HCT116 (cell line): Measurements from ENCODE around the gene FBXO17. TPM values are rescaled to one million over a fixed set of nuclear protein-coding genes. Genes with fewer than 3 reads are reported as not detected.
"Not testable (repeated sequence)": the region's sequence is repeated elsewhere in the genome, so short reads cannot be mapped to it uniquely, and the experiment has no call there.

Experiments
- ATAC-seq: fragments of 200-7000 bp; cut with Tn5 transposase; 2 replicates; pipeline ENCODE4 v1.9.1; 2020; ENCODE audit warnings: mild to moderate bottlenecking, moderate library complexity
- BruUV-seq: library from RNA; stranded (reverse); fragments of 400-500 nt; replicated peaks from 2 replicates; lab custom pipeline; 2021; lab: Mats Ljungman, UMichigan
- CTCF ChIA-PET: fragments of 300-600 bp; sonication (Branson Sonifier 250); formaldehyde crosslinking; loops from one replicate; lab custom pipeline; 2021; ENCODE audit warnings: antibody characterized with exemption; lab: Charles Lee
- POLR2A ChIA-PET: fragments of 300-600, 350-600 bp; sonication (Branson Sonifier 250); formaldehyde crosslinking; loops from one replicate; lab custom pipeline; 2021; ENCODE audit warnings: antibody characterized with exemption; lab: Charles Lee
- RAD21 ChIA-PET, 2 experiments: fragments of 300-600 bp; sonication (Branson Sonifier 250); formaldehyde crosslinking; loops; one replicate each; lab custom pipeline; 2023; ENCODE audit warnings: low total read pairs in 2 of 2; ENCODE audit not compliant: uncharacterized antibody in 2 of 2, unreplicated experiment in 2 of 2, low non-redundant PET in 1 of 2; lab: Charles Lee
- DNase-seq: peaks from one replicate; pipeline ENCODE4 v3.0.0-alpha.2; 2010; ENCODE audit warnings: low read depth, low spot score
- H2AFZ ChIP-seq: fragments of 200-600 bp; shearing (Covaris generic), sonication (generic); 2 replicates; pipeline ENCODE4 v1.6.1; 2017; ENCODE audit warnings: low read depth, mixed run types, mixed read lengths, antibody characterized with exemption, low read length; ENCODE audit not compliant: poor library complexity, severe bottlenecking
- H3K27ac ChIP-seq: 2 replicates; pipeline ENCODE4 v1.5.1; 2012; ENCODE audit warnings: low read depth, low read length
- H3K27me3 ChIP-seq: fragments of 200-600 bp; sonication (generic); 2 replicates; pipeline ENCODE4 v1.6.1; 2016; ENCODE audit warnings: mixed run types, low read length, mixed read lengths; ENCODE audit not compliant: insufficient read depth
- H3K36me3 ChIP-seq, 2 experiments: fragments of 200-500 bp in 1 of 2; fragments of 200-600 bp in 1 of 2; sonication (Bioruptor generic) in 1 of 2; sonication (generic) in 1 of 2; 2 replicates each; pipeline versions ENCODE4 v1.5.1 to v1.6.1; 2014 to 2016; ENCODE audit warnings: low read length in 2 of 2, inconsistent platforms in 1 of 2, mixed read lengths in 1 of 2, mixed run types in 1 of 2; ENCODE audit not compliant: insufficient read depth in 2 of 2, control insufficient read depth in 1 of 2
- H3K4me1 ChIP-seq, 2 experiments: fragments of 200-600 bp in 1 of 2; sonication (generic) in 1 of 2; 2 replicates each; pipeline versions ENCODE4 v1.5.1 to v1.6.1; 2012 to 2017; ENCODE audit warnings: low read length in 2 of 2, inconsistent platforms in 1 of 2, mild to moderate bottlenecking in 1 of 2, mixed read lengths in 1 of 2, mixed run types in 1 of 2, moderate library complexity in 1 of 2; ENCODE audit not compliant: insufficient read depth in 2 of 2, control insufficient read depth in 1 of 2
- H3K4me2 ChIP-seq: fragments of 200-600 bp; sonication (generic); 2 replicates; pipeline ENCODE4 v1.6.1; 2017; ENCODE audit warnings: mixed run types, low read length, mixed read lengths
- H3K4me3 ChIP-seq, 2 experiments: fragments of 200-600 bp in 1 of 2; sonication (generic) in 1 of 2; replicated peaks in 1 of 2; 2 replicates each; pipeline ENCODE4 v1.5.1; 2011 to 2016; ENCODE audit warnings: low read length in 2 of 2, control low read depth in 1 of 2, low read depth in 1 of 2, mild to moderate bottlenecking in 1 of 2, mixed read lengths in 1 of 2, mixed run types in 1 of 2
- H3K79me2 ChIP-seq: fragments of 200-600 bp; sonication (generic); 2 replicates; pipeline ENCODE4 v1.6.1; 2017; ENCODE audit warnings: mild to moderate bottlenecking, mixed run types, low read length, moderate library complexity, mixed read lengths; ENCODE audit not compliant: insufficient read depth
- H3K9ac ChIP-seq: fragments of 200-600 bp; sonication (generic); 2 replicates; pipeline ENCODE4 v1.6.1; 2016; ENCODE audit warnings: low read length, mixed read lengths
- H3K9me2 ChIP-seq: fragments of 200-600 bp; sonication (generic), shearing (Covaris generic); 2 replicates; pipeline ENCODE4 v1.6.1; 2017; ENCODE audit warnings: mixed run types, mild to moderate bottlenecking, moderate library complexity; ENCODE audit not compliant: insufficient read depth
- H3K9me3 ChIP-seq, 2 experiments: fragments of 200-500 bp in 1 of 2; fragments of 200-600 bp in 1 of 2; sonication (Bioruptor generic) in 1 of 2; sonication (generic) in 1 of 2; 2 replicates each; pipeline ENCODE4 v1.6.1; 2014 to 2017; ENCODE audit warnings: low read length in 2 of 2, mixed read lengths in 2 of 2, inconsistent platforms in 1 of 2, low read depth in 1 of 2, mild to moderate bottlenecking in 1 of 2, mixed run types in 1 of 2, moderate library complexity in 1 of 2; ENCODE audit not compliant: control insufficient read depth in 1 of 2, insufficient read depth in 1 of 2
- H4K20me1 ChIP-seq: fragments of 200-600 bp; sonication (generic), shearing (Covaris generic); 2 replicates; pipeline ENCODE4 v1.6.1; 2017; ENCODE audit warnings: mixed run types, mild to moderate bottlenecking, moderate library complexity; ENCODE audit not compliant: insufficient read depth
- ELF1 ChIP-seq: IDR thresholded peaks from 2 replicates; pipeline ENCODE4 v1.6.1; 2012; ENCODE audit warnings: low read depth, borderline replicate concordance
- EZH2 ChIP-seq: fragments of 200-600 bp; sonication (generic); IDR thresholded peaks from 2 replicates; pipeline ENCODE4 v1.6.1; 2017; ENCODE audit warnings: antibody characterized with exemption, mixed run types
- JUND ChIP-seq: IDR thresholded peaks from 2 replicates; pipeline ENCODE4 v1.6.1; 2012
- RAD21 ChIP-seq: IDR thresholded peaks from 2 replicates; pipeline ENCODE4 v1.6.1; 2012; ENCODE audit warnings: low read depth, mild to moderate bottlenecking
- REST ChIP-seq: IDR thresholded peaks from 2 replicates; pipeline ENCODE4 v1.6.1; 2012; ENCODE audit warnings: low read depth
- SIN3A ChIP-seq: IDR thresholded peaks from 2 replicates; pipeline ENCODE4 v1.6.1; 2012; ENCODE audit warnings: low read depth
- YY1 ChIP-seq: IDR thresholded peaks from 2 replicates; pipeline ENCODE4 v1.6.1; 2011; ENCODE audit warnings: low read length, low read depth, moderate library complexity, mild to moderate bottlenecking; ENCODE audit not compliant: insufficient replicate concordance; ENCODE audit errors: extremely low read depth
- intact Hi-C: fragments of 100-400 bp; cut with micrococcal nuclease; formaldehyde crosslinking; loops from 2 replicates; pipeline ENCODE4 v1.10.0; 2022
- total RNA-seq: library from RNA; stranded (reverse); gene quantifications from one replicate; pipeline ENCODE4 v1.2.1, GENCODE V29; 2021; ENCODE audit not compliant: unreplicated experiment

The FBXO17 gene
- total RNA-seq, 1 experiment from 2014 or later = 18.5 TPM

GRCh38 chr19:39001041-39001440 is 25.5 kb upstream of the FBXO17 start:
- H4K20me1 ChIP-seq = no peaks in the 10 kb centered on the region
- no peaks in the 10 kb centered on the region for H3K9me3 ChIP-seq
- RAD21 ChIA-PET = no interaction called here
- H3K9ac ChIP-seq = no peak overlapping the region
- H3K4me2 ChIP-seq = no peak overlapping the region
- H3K79me2 ChIP-seq = no peaks in the 10 kb centered on the region
- no peak overlapping the region for H3K27ac ChIP-seq
- no peak overlapping the region for H2AFZ ChIP-seq
- H3K9me2 ChIP-seq = no peaks in the 10 kb centered on the region
- H3K4me1 ChIP-seq = no peaks in the 10 kb centered on the region
- no peak overlapping the region for H3K4me3 ChIP-seq
- no TSS peak for BruUV-seq
- no peaks in the 10 kb centered on the region for H3K36me3 ChIP-seq
- intact Hi-C loops = no loop called here
- POLR2A ChIA-PET = no interaction called here
- ATAC-seq = no peak
- CTCF ChIA-PET = no interaction called here
- TF ChIP-seq JUND = no peak
- TF ChIP-seq REST = no peak
- no peak for TF ChIP-seq SIN3A
- no peak for TF ChIP-seq YY1
- no peak for TF ChIP-seq ELF1
- TF ChIP-seq RAD21 = no peak
- no peak for TF ChIP-seq EZH2
- H3K27me3 ChIP-seq = no peaks in the 10 kb centered on the region
- no peak for DNase-seq

- BruUV-seq, H4K20me1 ChIP-seq, H3K27me3 ChIP-seq, H3K27ac ChIP-seq, intact Hi-C loops, H3K9ac ChIP-seq, H2AFZ ChIP-seq, H3K4me3 ChIP-seq, H3K4me1 ChIP-seq, ATAC-seq, H3K4me2 ChIP-seq, DNase-seq, CTCF ChIA-PET, RAD21 ChIA-PET, H3K9me2 ChIP-seq, H3K9me3 ChIP-seq, H3K79me2 ChIP-seq, H3K36me3 ChIP-seq: not testable (repeated sequence)
- POLR2A ChIA-PET = interaction anchor here (0.6 kb wide), 1 partner anchor 166 kb away, joined by 3 read pairs; the partner anchor contains the start of gene ECH1
Measured at GRCh38 chr19:38997576-38997975, 22.0 kb upstream of the FBXO17 start.
